Panc1 (cell line): ENCODE measurements around the gene WIPF2. TPM values are rescaled to one million over a fixed set of nuclear protein-coding genes. Genes with fewer than 3 reads are reported as not detected.

Source experiments
- ATAC-seq: fragments of 200-7000 bp; cut with Tn5 transposase; 2 replicates; pipeline ENCODE4 v1.9.1; 2020; ENCODE audit warnings: mild to moderate bottlenecking, moderate library complexity
- BruUV-seq: library from RNA; stranded (reverse); fragments of 400-500 nt; replicated peaks from 2 replicates; lab custom pipeline; 2021; lab: Mats Ljungman, UMichigan
- CTCF ChIA-PET: fragments of 300-600 bp; sonication (Branson Sonifier 250); formaldehyde crosslinking; loops from one replicate; lab custom pipeline; 2022; ENCODE audit warnings: antibody characterized with exemption; lab: Charles Lee
- POLR2A ChIA-PET: fragments of 300-600 bp; sonication (Branson Sonifier 250); formaldehyde crosslinking; loops from one replicate; lab custom pipeline; 2022; ENCODE audit warnings: antibody characterized with exemption; lab: Charles Lee
- DNase-seq: peaks from one replicate; pipeline ENCODE4 v3.0.0-alpha.2; 2010; ENCODE audit warnings: low read depth, low spot score
- H3K27ac ChIP-seq: 2 replicates; pipeline ENCODE4 v1.5.1; 2011; ENCODE audit warnings: mild to moderate bottlenecking, low read length, inconsistent platforms
- H3K27me3 ChIP-seq: fragments of 200-500 bp; sonication (Bioruptor generic); 2 replicates; pipeline ENCODE4 v1.6.0; 2014; ENCODE audit warnings: low read length, inconsistent platforms; ENCODE audit not compliant: control insufficient read depth, insufficient read depth
- H3K36me3 ChIP-seq: fragments of 200-500 bp; sonication (Bioruptor generic); 2 replicates; pipeline ENCODE4 v1.5.1; 2014; ENCODE audit warnings: inconsistent platforms, mild to moderate bottlenecking, low read length, moderate library complexity; ENCODE audit not compliant: control insufficient read depth, insufficient read depth
- H3K4me1 ChIP-seq: 2 replicates; pipeline ENCODE4 v1.5.1; 2011; ENCODE audit warnings: inconsistent platforms, mild to moderate bottlenecking, low read length, moderate library complexity; ENCODE audit not compliant: control insufficient read depth, insufficient read depth
- H3K4me3 ChIP-seq, 2 experiments: 2 replicates each; pipeline ENCODE4 v1.5.1; 2011 to 2012; ENCODE audit warnings: low read depth in 2 of 2, low read length in 2 of 2, mild to moderate bottlenecking in 2 of 2, inconsistent platforms in 1 of 2, moderate library complexity in 1 of 2
- H3K9me3 ChIP-seq: fragments of 200-500 bp; sonication (Bioruptor generic); 2 replicates; pipeline ENCODE4 v1.5.1; 2014; ENCODE audit warnings: low read depth, mild to moderate bottlenecking, inconsistent platforms, low read length, moderate library complexity; ENCODE audit not compliant: control insufficient read depth, insufficient read depth
- CTCF ChIP-seq: fragments of 450-650 bp; IDR thresholded peaks from 2 replicates; pipeline ENCODE4 v1.5.1; 2017; ENCODE audit warnings: mild to moderate bottlenecking
- POLR2AphosphoS5 ChIP-seq: IDR thresholded peaks from 2 replicates; pipeline ENCODE4 v1.6.1; 2012; ENCODE audit warnings: mild to moderate bottlenecking, low read depth, low read length, moderate library complexity
- SIN3A ChIP-seq: IDR thresholded peaks from 2 replicates; pipeline ENCODE4 v1.6.1; 2012; ENCODE audit warnings: low read depth, mild to moderate bottlenecking, low read length, moderate library complexity, borderline replicate concordance; ENCODE audit not compliant: insufficient read depth
- TCF7L2 ChIP-seq: IDR thresholded peaks from 2 replicates; pipeline ENCODE4 v1.6.1; 2011; ENCODE audit warnings: mild to moderate bottlenecking, low read depth, low read length, inconsistent platforms
- in situ Hi-C: cut with HindIII; loops from 2 replicates; pipeline ENCODE4 v1.10.0; 2016; ENCODE audit warnings: low sequenced_read_pairs, low pct_unique_long_range_greater_than_20kb
- intact Hi-C: fragments of 100-400 bp; cut with micrococcal nuclease; formaldehyde crosslinking; loops from one replicate; pipeline ENCODE4 v1.10.0; 2022; ENCODE audit not compliant: unreplicated experiment
- total RNA-seq: library from RNA; stranded (reverse); gene quantifications from one replicate; pipeline ENCODE4 v1.2.1, GENCODE V29; 2021; ENCODE audit not compliant: unreplicated experiment
- TF ChIP-seq, protein P1 (sequence below), 2 experiments: IDR thresholded peaks; 2 replicates each; pipeline ENCODE4 v1.6.1; 2011 to 2012; ENCODE audit warnings: low read depth in 2 of 2, control low read depth in 1 of 2, low read length in 1 of 2, mild to moderate bottlenecking in 1 of 2, moderate library complexity in 1 of 2; ENCODE audit not compliant: insufficient read depth in 1 of 2

Gene WIPF2
- total RNA-seq, 1 experiment from 2014 or later: 45.9 TPM

DNA sequence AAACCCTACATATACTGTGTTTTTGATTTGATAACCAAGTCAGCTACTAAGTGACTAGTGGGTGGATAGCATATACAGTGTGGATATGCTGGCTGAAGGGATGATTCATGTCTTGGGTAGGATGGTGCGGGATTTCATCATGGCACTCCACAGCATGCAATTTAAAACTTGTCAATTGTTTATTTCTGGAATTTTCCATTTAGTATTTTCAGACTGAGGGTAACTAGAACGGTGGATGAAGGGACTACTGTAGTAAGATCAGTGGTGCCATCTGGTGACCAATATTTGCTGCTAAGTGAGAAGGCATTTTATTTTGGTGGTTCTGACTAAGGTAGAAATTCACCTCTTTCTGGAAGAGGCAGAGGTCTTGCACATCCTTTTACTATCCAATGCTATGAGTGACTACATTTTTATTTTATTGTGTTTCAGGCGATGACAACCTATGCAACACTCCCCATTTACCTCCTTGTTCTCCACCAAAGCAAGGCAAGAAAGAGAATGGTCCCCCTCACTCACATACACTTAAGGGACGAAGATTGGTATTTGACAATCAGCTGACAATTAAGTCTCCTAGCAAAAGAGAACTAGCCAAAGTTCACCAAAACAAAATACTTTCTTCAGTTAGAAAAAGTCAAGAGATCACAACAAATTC is 71.7 kb downstream of the WIPF2 start:
- BruUV-seq: no TSS peak
- TF ChIP-seq TCF7L2: no peak
- TF ChIP-seq CTCF: peak; percentile 76
- ChIA-PET POLR2A (no interaction called here), CTCF (interaction anchor here (0.7 to 1.1 kb wide), 4 partner anchors 72 to 177 kb away, joined by 4 to 13 read pairs (median 6); partner anchors contain the start of gene WIPF2)
- Histone ChIP-seq H3K27me3 (no peaks in the 10 kb centered on the region), H3K36me3 (peaks cover 15% of the 10 kb centered on the region), H3K4me1 (peaks cover 12% of the 10 kb centered on the region), H3K4me3 (no peak overlapping the region), H3K27ac (peak overlapping the region; percentile 10; the same call in 1 of the 2 replicates), H3K9me3 (no peaks in the 10 kb centered on the region)
- DNase-seq (peak; percentile 59), ATAC-seq (no peak)
- intact Hi-C loops (loop anchor here (1.0 kb wide), 1 partner anchor 89 kb away; no protein-coding TSS in a partner anchor), in situ Hi-C loops (no loop called here)

DNA sequence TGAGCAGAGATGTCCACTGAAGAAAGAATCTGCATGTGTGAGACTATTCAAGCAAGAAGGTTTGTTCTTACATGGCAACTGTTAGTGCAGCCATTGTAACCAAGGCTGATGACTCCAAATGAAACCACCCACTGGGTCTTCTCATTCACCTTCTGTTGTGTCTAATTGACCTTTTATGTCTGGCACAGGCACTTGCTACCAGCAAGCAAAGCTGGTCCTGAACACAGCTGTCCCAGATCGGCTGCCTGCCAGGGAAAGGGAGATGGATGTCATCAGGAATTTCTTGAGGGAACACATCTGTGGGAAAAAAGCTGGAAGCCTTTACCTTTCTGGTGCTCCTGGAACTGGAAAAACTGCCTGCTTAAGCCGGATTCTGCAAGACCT is 72.2 kb downstream of the WIPF2 start:
- no TSS peak for BruUV-seq
- POLR2A ChIA-PET: no interaction called here
- no peaks in the 10 kb centered on the region for H3K27me3 ChIP-seq
- intact Hi-C loops: no loop called here
- H3K36me3 ChIP-seq: peaks cover 15% of the 10 kb centered on the region
- ATAC-seq (no peak), DNase-seq (no peak)
- no peak for TF ChIP-seq POLR2AphosphoS5
- TF ChIP-seq SIN3A: no peak
- TF ChIP-seq, protein P1, sequence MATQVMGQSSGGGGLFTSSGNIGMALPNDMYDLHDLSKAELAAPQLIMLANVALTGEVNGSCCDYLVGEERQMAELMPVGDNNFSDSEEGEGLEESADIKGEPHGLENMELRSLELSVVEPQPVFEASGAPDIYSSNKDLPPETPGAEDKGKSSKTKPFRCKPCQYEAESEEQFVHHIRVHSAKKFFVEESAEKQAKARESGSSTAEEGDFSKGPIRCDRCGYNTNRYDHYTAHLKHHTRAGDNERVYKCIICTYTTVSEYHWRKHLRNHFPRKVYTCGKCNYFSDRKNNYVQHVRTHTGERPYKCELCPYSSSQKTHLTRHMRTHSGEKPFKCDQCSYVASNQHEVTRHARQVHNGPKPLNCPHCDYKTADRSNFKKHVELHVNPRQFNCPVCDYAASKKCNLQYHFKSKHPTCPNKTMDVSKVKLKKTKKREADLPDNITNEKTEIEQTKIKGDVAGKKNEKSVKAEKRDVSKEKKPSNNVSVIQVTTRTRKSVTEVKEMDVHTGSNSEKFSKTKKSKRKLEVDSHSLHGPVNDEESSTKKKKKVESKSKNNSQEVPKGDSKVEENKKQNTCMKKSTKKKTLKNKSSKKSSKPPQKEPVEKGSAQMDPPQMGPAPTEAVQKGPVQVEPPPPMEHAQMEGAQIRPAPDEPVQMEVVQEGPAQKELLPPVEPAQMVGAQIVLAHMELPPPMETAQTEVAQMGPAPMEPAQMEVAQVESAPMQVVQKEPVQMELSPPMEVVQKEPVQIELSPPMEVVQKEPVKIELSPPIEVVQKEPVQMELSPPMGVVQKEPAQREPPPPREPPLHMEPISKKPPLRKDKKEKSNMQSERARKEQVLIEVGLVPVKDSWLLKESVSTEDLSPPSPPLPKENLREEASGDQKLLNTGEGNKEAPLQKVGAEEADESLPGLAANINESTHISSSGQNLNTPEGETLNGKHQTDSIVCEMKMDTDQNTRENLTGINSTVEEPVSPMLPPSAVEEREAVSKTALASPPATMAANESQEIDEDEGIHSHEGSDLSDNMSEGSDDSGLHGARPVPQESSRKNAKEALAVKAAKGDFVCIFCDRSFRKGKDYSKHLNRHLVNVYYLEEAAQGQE (IDR thresholded peaks at IDR 0.05; ENCODE audit: insufficient read depth in 1 of 2, low read depth in 2 of 2, low read length in 1 of 2): no peak
- no peak for TF ChIP-seq TCF7L2
- TF ChIP-seq CTCF: no peak
- no peak overlapping the region for H3K4me3 ChIP-seq
- no peaks in the 10 kb centered on the region for H3K9me3 ChIP-seq
- H3K4me1 ChIP-seq: peaks cover 12% of the 10 kb centered on the region
- in situ Hi-C loops: no loop called here
- CTCF ChIA-PET: interaction anchor here (0.5 to 0.9 kb wide), 2 partner anchors 78 to 89 kb away, joined by 3 read pairs; no protein-coding TSS in a partner anchor
- no peak overlapping the region for H3K27ac ChIP-seq
